NCI-H446 treated with DMSO at 0.1 percent for 48 hours (cell line): ENCODE measurements around the gene ATP8A2.
"Not testable (repeated sequence)": the region's sequence is repeated elsewhere in the genome, so short reads cannot be mapped to it uniquely, and the experiment has no call there.

ENCODE experiments used
- DNase-seq: peaks from one replicate; lab custom pipeline; 2025; lab: John Stamatoyannopoulos, UW

Gene ATP8A2

GRCh38 chr13:26041444-26041843 is 669.7 kb downstream of the ATP8A2 start:
- no peak for DNase-seq

GRCh38 chr13:26042785-26043184 is 671.0 kb downstream of the ATP8A2 start:
- DNase-seq: no peak

GRCh38 chr13:26045142-26045541 is 673.4 kb downstream of the ATP8A2 start:
- DNase-seq: no peak

GRCh38 chr13:26046639-26047038 is 674.9 kb downstream of the ATP8A2 start:
- DNase-seq: no peak

- no peak for DNase-seq
Observed at GRCh38 chr13:26047040-26047439, 675.3 kb downstream of the ATP8A2 start.

GRCh38 chr13:26048741-26049140 is 677.0 kb downstream of the ATP8A2 start:
- no peak for DNase-seq

GRCh38 chr13:26050568-26051230 is 678.9 kb downstream of the ATP8A2 start:
- DNase-seq: no peak

- DNase-seq: no peak
Observed at GRCh38 chr13:26051231-26051656, 679.5 kb downstream of the ATP8A2 start.

- no peak for DNase-seq
Observed at GRCh38 chr13:26051657-26052311, 680.0 kb downstream of the ATP8A2 start, which contains the start of gene SHISA2. SHISA2 (minus strand) TSS chr13:26052016; CDS start chr13:26050975, 1,041 bp downstream.

- DNase-seq: no peak
Observed at GRCh38 chr13:26052337-26052736, 680.6 kb downstream of the ATP8A2 start.

GRCh38 chr13:26053418-26053980 is 681.7 kb downstream of the ATP8A2 start:
- no peak for DNase-seq

GRCh38 chr13:26054896-26055295 is 683.1 kb downstream of the ATP8A2 start:
- DNase-seq: no peak

GRCh38 chr13:26058704-26059103 is 686.9 kb downstream of the ATP8A2 start:
- DNase-seq: no peak

GRCh38 chr13:26060357-26060756 is 688.6 kb downstream of the ATP8A2 start:
- no peak for DNase-seq

GRCh38 chr13:26061256-26061655 is 689.5 kb downstream of the ATP8A2 start:
- no peak for DNase-seq

- DNase-seq: no peak
Observed at GRCh38 chr13:26061947-26062346, 690.2 kb downstream of the ATP8A2 start.

GRCh38 chr13:26062853-26063444 is 691.2 kb downstream of the ATP8A2 start:
- no peak for DNase-seq

- not testable (repeated sequence) for DNase-seq
Observed at GRCh38 chr13:26066492-26066891, 694.7 kb downstream of the ATP8A2 start.

- no peak for DNase-seq
Observed at GRCh38 chr13:26067601-26068000, 695.8 kb downstream of the ATP8A2 start.

GRCh38 chr13:26068372-26068771 is 696.6 kb downstream of the ATP8A2 start:
- DNase-seq: not testable (repeated sequence)

GRCh38 chr13:26069642-26070041 is 697.9 kb downstream of the ATP8A2 start:
- DNase-seq: not testable (repeated sequence)

GRCh38 chr13:26071691-26072090 is 699.9 kb downstream of the ATP8A2 start:
- DNase-seq: no peak

- not testable (repeated sequence) for DNase-seq
Observed at GRCh38 chr13:26072335-26072734, 700.6 kb downstream of the ATP8A2 start.
